ENCODE data around the gene TTF1. TPM values are rescaled to one million over a fixed set of nuclear protein-coding genes. Genes with fewer than 3 reads are reported as not detected.

The TTF1 gene
- total RNA-seq, 4 donors from 2014 or later: 5.6 to 16.5 (median 10.3) TPM

GRCh38 chr9:132356324-132356924, 50.2 kb downstream of the TTF1 start:
- intact Hi-C loops (cut with DNase I; ENCODE audit: low total_unique reads): no loop called here
- no peak overlapping the region for H3K27ac ChIP-seq

DNA sequence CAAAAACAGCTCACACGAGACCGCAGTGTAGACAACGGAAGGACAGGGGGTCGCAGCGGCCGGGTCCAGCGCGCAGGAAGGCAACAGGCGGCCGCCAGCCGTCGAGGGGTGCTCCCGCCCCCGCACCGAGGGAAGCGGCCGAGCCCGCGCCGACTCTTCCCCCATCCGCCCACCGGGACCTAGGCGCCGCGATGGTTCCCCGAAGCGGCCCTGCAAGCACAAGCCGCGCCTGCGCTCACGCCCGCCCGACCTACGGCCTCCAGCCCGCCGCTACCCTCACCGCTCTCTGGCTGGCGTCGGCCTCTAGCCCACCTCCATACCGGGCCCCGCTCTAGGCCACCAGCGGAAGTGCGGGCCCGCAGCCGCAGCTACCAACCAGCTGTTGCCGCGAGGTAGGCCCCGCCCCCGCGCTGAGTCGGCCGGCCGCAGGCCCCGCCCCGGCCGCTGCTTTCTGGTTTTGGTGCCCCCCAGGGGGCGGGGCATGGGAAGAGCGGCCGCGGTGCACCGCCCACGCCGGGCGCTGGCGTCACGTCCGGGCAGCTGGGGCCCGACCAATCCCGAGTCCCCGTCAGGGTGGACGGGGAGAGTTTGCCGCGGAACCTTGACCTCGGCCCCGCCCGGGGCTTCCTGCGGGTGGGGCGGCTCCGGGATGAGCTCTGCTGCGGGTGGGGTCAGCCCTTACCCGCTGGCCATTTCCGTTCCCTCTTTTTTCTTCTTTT, 51.8 kb downstream of the TTF1 start, which contains the start of gene SETX:
TSS of gene SETX (minus strand) at position 350 of the 719 bp plus-strand sequence. CDS start 5,558 bp downstream, outside the sequence.
- peaks cover 4 to 5% of the 10 kb centered on the region in 2 donors for H3K4me1 ChIP-seq
- intact Hi-C loops (cut with DNase I; ENCODE audit: low total_unique reads): no loop called here
- DNase-seq: peak; percentile 95 to 98

More at GRCh38 chr9:132356324-132356924, 50.2 kb downstream of the TTF1 start:
- H3K4me1 ChIP-seq: peaks cover 4 to 5% of the 10 kb centered on the region in 2 donors
- no peak for TF ChIP-seq POLR2A (IDR thresholded peaks at IDR 0.05)
- TF ChIP-seq, protein P1, sequence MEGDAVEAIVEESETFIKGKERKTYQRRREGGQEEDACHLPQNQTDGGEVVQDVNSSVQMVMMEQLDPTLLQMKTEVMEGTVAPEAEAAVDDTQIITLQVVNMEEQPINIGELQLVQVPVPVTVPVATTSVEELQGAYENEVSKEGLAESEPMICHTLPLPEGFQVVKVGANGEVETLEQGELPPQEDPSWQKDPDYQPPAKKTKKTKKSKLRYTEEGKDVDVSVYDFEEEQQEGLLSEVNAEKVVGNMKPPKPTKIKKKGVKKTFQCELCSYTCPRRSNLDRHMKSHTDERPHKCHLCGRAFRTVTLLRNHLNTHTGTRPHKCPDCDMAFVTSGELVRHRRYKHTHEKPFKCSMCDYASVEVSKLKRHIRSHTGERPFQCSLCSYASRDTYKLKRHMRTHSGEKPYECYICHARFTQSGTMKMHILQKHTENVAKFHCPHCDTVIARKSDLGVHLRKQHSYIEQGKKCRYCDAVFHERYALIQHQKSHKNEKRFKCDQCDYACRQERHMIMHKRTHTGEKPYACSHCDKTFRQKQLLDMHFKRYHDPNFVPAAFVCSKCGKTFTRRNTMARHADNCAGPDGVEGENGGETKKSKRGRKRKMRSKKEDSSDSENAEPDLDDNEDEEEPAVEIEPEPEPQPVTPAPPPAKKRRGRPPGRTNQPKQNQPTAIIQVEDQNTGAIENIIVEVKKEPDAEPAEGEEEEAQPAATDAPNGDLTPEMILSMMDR (IDR thresholded peaks at IDR 0.05): no peak
- no peaks in the 10 kb centered on the region for H3K36me3 ChIP-seq
- H3K4me3 ChIP-seq: no peak overlapping the region
- no peaks in the 10 kb centered on the region for H3K27me3 ChIP-seq
- no peaks in the 10 kb centered on the region for H3K9me3 ChIP-seq
- DNase-seq: no peak

DNA sequence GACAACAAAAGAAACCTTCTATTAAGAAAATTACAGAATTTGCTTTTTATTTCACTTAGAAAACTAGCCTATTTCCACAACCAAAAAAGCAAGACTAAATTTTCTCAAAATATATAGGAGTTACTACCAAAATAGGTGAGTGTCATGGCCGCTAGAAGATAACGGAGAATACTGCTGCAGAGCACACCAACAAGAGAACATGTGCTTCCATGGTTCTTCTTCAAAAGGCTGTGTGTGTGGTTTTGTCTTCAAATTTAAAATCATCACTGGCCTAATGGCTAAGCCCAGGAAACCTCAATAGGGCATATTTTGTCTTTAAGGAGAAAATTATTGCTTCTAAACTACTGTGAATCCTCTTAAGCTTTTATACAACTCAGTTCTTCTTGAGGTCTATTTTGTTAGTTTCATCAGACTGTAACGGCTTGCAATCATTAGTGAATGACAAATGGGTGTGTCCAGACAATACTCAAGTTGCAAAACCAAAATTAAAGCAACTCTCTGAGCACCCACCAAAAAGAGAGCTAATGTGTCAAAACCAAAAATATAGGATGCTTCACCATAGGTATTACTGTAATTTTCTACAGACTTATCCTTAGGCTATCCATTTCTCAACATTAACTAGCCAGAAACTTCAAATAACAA, 55.1 kb downstream of the TTF1 start:
- H3K36me3 ChIP-seq: no peaks in the 10 kb centered on the region
- H3K9me3 ChIP-seq: no peaks in the 10 kb centered on the region
- H3K27ac ChIP-seq: peak overlapping the region in 1 of 2 donors; percentile 7
- H3K27me3 ChIP-seq: no peaks in the 10 kb centered on the region
- H3K4me1 ChIP-seq: peaks cover 4 to 5% of the 10 kb centered on the region in 2 donors
- no peak overlapping the region for H3K4me3 ChIP-seq
- intact Hi-C loops (cut with DNase I; ENCODE audit: low total_unique reads): no loop called here
- TF ChIP-seq, protein P1 (IDR thresholded peaks at IDR 0.05): no peak
- no peak for TF ChIP-seq POLR2A (IDR thresholded peaks at IDR 0.05)
- DNase-seq: no peak

More for the DNA sequence above, 51.8 kb downstream of the TTF1 start, which contains the start of gene SETX:
- Histone ChIP-seq H3K36me3 (no peaks in the 10 kb centered on the region), H3K4me3 (peak within 1 kb of the TSS; percentile 48 to 71), H3K27ac (peak within 1 kb of the TSS; percentile 69 to 83), H3K27me3 (no peaks in the 10 kb centered on the region), H3K9me3 (no peaks in the 10 kb centered on the region)
- TF ChIP-seq POLR2A (IDR thresholded peaks at IDR 0.05): peak; percentile 91 to 92
- TF ChIP-seq, protein P1 (IDR thresholded peaks at IDR 0.05): peak in 1 of 4 experiments; percentile 35

- no peak overlapping the region for H3K4me3 ChIP-seq
- TF ChIP-seq, protein P1 (IDR thresholded peaks at IDR 0.05): no peak
- TF ChIP-seq POLR2A (IDR thresholded peaks at IDR 0.05): no peak
- DNase-seq: no peak
- H3K36me3 ChIP-seq: no peaks in the 10 kb centered on the region
- no peaks in the 10 kb centered on the region for H3K27me3 ChIP-seq
- H3K27ac ChIP-seq: peak overlapping the region in 1 of 2 donors; percentile 7
- intact Hi-C loops (cut with DNase I; ENCODE audit: low total_unique reads): no loop called here
- H3K9me3 ChIP-seq: no peaks in the 10 kb centered on the region
- H3K4me1 ChIP-seq: peaks cover 4 to 5% of the 10 kb centered on the region in 2 donors
These were observed 55.8 kb downstream of the TTF1 start for GRCh38 chr9:132350861-132351315.

Measured in uterus (tissue), 4 donors.